Neural cell (in vitro differentiated cells): ENCODE results near the gene TET1. TPM values are rescaled to one million over a fixed set of nuclear protein-coding genes. Genes with fewer than 3 reads are reported as not detected.

ENCODE experiments used
- H2AFZ ChIP-seq: fragments of 200-600, 300-800 bp; sonication (generic), shearing (Covaris generic); 2 replicates; pipeline ENCODE4 v1.6.0; 2014; ENCODE audit warnings: low read depth, mild to moderate bottlenecking, antibody characterized with exemption, low read length, moderate library complexity
- H3F3A ChIP-seq: fragments of 200-600 bp; shearing (Covaris generic); 2 replicates; pipeline ENCODE4 v1.6.1; 2016; ENCODE audit warnings: mild to moderate bottlenecking, moderate library complexity, mixed read lengths, antibody characterized with exemption, low read length; ENCODE audit not compliant: insufficient read depth, poor library complexity, severe bottlenecking
- H3K27ac ChIP-seq: fragments of 200-600, 300-800 bp; sonication (generic), shearing (Covaris generic); 2 replicates; pipeline ENCODE4 v1.5.1; 2014; ENCODE audit warnings: mild to moderate bottlenecking, low read length, moderate library complexity
- H3K27me3 ChIP-seq: fragments of 300-800, 200-600 bp; sonication (generic), shearing (Covaris generic); 2 replicates; pipeline ENCODE4 v1.6.0; 2014; ENCODE audit warnings: mild to moderate bottlenecking, low read depth, low read length, moderate library complexity; ENCODE audit not compliant: insufficient read depth
- H3K36me3 ChIP-seq: fragments of 300-800, 200-600 bp; sonication (generic), shearing (Covaris generic); 2 replicates; pipeline ENCODE4 v1.5.1; 2014; ENCODE audit warnings: mild to moderate bottlenecking, antibody characterized with exemption, low read length, moderate library complexity; ENCODE audit not compliant: insufficient read depth
- H3K4me2 ChIP-seq: fragments of 300-800, 200-600 bp; sonication (generic), shearing (Covaris generic); 2 replicates; pipeline ENCODE4 v1.6.0; 2014; ENCODE audit warnings: mild to moderate bottlenecking, low read length
- H3K4me3 ChIP-seq: fragments of 300-800, 200-600 bp; sonication (generic), shearing (Covaris generic); 2 replicates; pipeline ENCODE4 v1.5.1; 2014; ENCODE audit warnings: mild to moderate bottlenecking, low read length, moderate library complexity
- H3K79me2 ChIP-seq: fragments of 200-600 bp; shearing (Covaris generic); replicated peaks from 2 replicates; pipeline ENCODE4 v1.6.0; 2014; ENCODE audit warnings: mild to moderate bottlenecking, low read length, moderate library complexity; ENCODE audit not compliant: insufficient read depth
- H3K9ac ChIP-seq: fragments of 300-800, 200-600 bp; sonication (generic), shearing (Covaris generic); 2 replicates; pipeline ENCODE4 v1.6.1; 2016; ENCODE audit warnings: mild to moderate bottlenecking, low read length, mixed read lengths
- H3K9me2 ChIP-seq: fragments of 200-600 bp; shearing (Covaris generic); 2 replicates; pipeline ENCODE4 v1.6.1; 2016; ENCODE audit warnings: mild to moderate bottlenecking, low read length, mixed read lengths; ENCODE audit not compliant: insufficient read depth
- H3K9me3 ChIP-seq: fragments of 200-600, 300-800 bp; sonication (generic), shearing (Covaris generic); 2 replicates; pipeline ENCODE4 v1.6.1; 2016; ENCODE audit warnings: mild to moderate bottlenecking, mixed run types, low read length, moderate library complexity, mixed read lengths
- H4K20me1 ChIP-seq: fragments of 200-600 bp; shearing (Covaris generic); 2 replicates; pipeline ENCODE4 v1.6.1; 2016; ENCODE audit warnings: mild to moderate bottlenecking, mixed run types; ENCODE audit not compliant: insufficient read depth
- EP300 ChIP-seq: fragments of 450-650 bp; conservative IDR thresholded peaks from 2 replicates; pipeline ENCODE4 v1.6.1; 2014; ENCODE audit warnings: antibody characterized with exemption, mild to moderate bottlenecking, moderate library complexity; ENCODE audit not compliant: poor library complexity, severe bottlenecking
- EZH2 ChIP-seq: fragments of 200-600, 300-800 bp; shearing (Covaris generic), sonication (generic); IDR thresholded peaks from 2 replicates; pipeline ENCODE4 v1.6.1; 2014; ENCODE audit warnings: antibody characterized with exemption, low read length, borderline replicate concordance, mild to moderate bottlenecking; ENCODE audit not compliant: insufficient read depth, poor library complexity, severe bottlenecking
- MXI1 ChIP-seq: fragments of 450-650 bp; conservative IDR thresholded peaks from 2 replicates; pipeline ENCODE4 v1.6.1; 2014; ENCODE audit warnings: antibody characterized with exemption, mild to moderate bottlenecking; ENCODE audit not compliant: poor library complexity, severe bottlenecking
- POLR2AphosphoS5 ChIP-seq: IDR thresholded peaks from 2 replicates; pipeline ENCODE4 v1.6.1; 2012
- RAD21 ChIP-seq: fragments of 450-650 bp; conservative IDR thresholded peaks from 2 replicates; pipeline ENCODE4 v1.6.1; 2014; ENCODE audit warnings: antibody characterized with exemption, mild to moderate bottlenecking, moderate library complexity
- SMC3 ChIP-seq: fragments of 450-650 bp; conservative IDR thresholded peaks from 2 replicates; pipeline ENCODE4 v1.6.1; 2014; ENCODE audit warnings: antibody characterized with exemption, mild to moderate bottlenecking, moderate library complexity; ENCODE audit not compliant: poor library complexity
- TAF1 ChIP-seq: IDR thresholded peaks from 2 replicates; pipeline ENCODE4 v1.6.1; 2012; ENCODE audit warnings: low read depth
- polyA plus RNA-seq: library from polyadenylated mRNA; depleted of rRNA; stranded (reverse); fragments of >200 nt; gene quantifications from 2 replicates; pipeline ENCODE4 v1.2.3, GENCODE V29; 2014
- TF ChIP-seq, protein P1 (sequence below): fragments of 450-650 bp; IDR thresholded peaks from 2 replicates; pipeline ENCODE4 v1.5.1; 2014; ENCODE audit warnings: antibody characterized with exemption, mild to moderate bottlenecking, moderate library complexity; ENCODE audit not compliant: poor library complexity, severe bottlenecking
- TF ChIP-seq, protein P2 (sequence below): IDR thresholded peaks from 2 replicates; pipeline ENCODE4 v1.6.1; 2012; ENCODE audit warnings: borderline replicate concordance

Gene TET1
- polyA plus RNA-seq, 1 donor from 2014 or later, result 3.6 TPM

DNA sequence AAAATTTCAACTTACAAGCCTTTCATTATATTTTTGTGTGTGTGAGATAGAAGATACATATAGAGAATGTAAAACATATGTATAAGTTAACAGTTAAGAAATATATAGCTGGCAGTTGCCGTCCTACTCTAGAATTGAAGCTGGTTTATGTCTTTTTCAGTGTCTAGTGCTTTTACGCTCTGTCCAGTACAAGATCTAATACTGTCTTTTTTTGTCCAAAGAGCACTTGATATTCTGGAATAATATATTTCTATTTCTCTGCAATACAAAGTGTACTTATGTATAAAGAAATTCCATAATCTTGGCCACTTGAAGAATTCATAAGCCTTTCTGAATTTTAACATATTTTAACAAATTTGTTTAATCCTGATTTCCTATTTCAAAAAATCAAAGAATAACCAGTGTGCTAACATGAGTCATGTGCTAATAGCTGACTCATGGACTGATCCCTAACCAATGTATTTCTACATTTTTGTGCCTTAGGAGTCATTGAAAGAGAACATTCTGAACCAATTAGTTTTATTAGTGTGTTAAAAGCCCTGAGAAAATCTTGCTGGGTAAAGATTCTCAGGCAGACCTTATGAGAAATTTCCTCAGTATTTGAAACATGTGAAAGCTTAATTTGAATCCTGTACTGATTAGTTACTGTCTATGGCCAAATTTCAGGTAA is 87.7 kb downstream of the TET1 start:
- Histone ChIP-seq H3F3A (no peaks in the 10 kb centered on the region), H3K4me3 (no peak overlapping the region), H3K4me2 (no peak overlapping the region), H3K27ac (no peak overlapping the region), H3K79me2 (peaks cover 44% of the 10 kb centered on the region), H3K9me2 (no peaks in the 10 kb centered on the region), H3K9me3 (no peaks in the 10 kb centered on the region), H3K27me3 (no peaks in the 10 kb centered on the region), H3K36me3 (peaks cover 16% of the 10 kb centered on the region), H4K20me1 (no peaks in the 10 kb centered on the region), H2AFZ (no peak overlapping the region), H3K9ac (no peak overlapping the region)
- TF ChIP-seq SMC3, result no peak
- TF ChIP-seq, protein P1, sequence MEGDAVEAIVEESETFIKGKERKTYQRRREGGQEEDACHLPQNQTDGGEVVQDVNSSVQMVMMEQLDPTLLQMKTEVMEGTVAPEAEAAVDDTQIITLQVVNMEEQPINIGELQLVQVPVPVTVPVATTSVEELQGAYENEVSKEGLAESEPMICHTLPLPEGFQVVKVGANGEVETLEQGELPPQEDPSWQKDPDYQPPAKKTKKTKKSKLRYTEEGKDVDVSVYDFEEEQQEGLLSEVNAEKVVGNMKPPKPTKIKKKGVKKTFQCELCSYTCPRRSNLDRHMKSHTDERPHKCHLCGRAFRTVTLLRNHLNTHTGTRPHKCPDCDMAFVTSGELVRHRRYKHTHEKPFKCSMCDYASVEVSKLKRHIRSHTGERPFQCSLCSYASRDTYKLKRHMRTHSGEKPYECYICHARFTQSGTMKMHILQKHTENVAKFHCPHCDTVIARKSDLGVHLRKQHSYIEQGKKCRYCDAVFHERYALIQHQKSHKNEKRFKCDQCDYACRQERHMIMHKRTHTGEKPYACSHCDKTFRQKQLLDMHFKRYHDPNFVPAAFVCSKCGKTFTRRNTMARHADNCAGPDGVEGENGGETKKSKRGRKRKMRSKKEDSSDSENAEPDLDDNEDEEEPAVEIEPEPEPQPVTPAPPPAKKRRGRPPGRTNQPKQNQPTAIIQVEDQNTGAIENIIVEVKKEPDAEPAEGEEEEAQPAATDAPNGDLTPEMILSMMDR, result no peak
- TF ChIP-seq EZH2, result no peak
- TF ChIP-seq MXI1, result no peak
- TF ChIP-seq EP300, result no peak
- TF ChIP-seq RAD21, result no peak
- TF ChIP-seq POLR2AphosphoS5, result no peak
- TF ChIP-seq TAF1, result no peak
- TF ChIP-seq, protein P2, sequence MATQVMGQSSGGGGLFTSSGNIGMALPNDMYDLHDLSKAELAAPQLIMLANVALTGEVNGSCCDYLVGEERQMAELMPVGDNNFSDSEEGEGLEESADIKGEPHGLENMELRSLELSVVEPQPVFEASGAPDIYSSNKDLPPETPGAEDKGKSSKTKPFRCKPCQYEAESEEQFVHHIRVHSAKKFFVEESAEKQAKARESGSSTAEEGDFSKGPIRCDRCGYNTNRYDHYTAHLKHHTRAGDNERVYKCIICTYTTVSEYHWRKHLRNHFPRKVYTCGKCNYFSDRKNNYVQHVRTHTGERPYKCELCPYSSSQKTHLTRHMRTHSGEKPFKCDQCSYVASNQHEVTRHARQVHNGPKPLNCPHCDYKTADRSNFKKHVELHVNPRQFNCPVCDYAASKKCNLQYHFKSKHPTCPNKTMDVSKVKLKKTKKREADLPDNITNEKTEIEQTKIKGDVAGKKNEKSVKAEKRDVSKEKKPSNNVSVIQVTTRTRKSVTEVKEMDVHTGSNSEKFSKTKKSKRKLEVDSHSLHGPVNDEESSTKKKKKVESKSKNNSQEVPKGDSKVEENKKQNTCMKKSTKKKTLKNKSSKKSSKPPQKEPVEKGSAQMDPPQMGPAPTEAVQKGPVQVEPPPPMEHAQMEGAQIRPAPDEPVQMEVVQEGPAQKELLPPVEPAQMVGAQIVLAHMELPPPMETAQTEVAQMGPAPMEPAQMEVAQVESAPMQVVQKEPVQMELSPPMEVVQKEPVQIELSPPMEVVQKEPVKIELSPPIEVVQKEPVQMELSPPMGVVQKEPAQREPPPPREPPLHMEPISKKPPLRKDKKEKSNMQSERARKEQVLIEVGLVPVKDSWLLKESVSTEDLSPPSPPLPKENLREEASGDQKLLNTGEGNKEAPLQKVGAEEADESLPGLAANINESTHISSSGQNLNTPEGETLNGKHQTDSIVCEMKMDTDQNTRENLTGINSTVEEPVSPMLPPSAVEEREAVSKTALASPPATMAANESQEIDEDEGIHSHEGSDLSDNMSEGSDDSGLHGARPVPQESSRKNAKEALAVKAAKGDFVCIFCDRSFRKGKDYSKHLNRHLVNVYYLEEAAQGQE, result no peak

DNA sequence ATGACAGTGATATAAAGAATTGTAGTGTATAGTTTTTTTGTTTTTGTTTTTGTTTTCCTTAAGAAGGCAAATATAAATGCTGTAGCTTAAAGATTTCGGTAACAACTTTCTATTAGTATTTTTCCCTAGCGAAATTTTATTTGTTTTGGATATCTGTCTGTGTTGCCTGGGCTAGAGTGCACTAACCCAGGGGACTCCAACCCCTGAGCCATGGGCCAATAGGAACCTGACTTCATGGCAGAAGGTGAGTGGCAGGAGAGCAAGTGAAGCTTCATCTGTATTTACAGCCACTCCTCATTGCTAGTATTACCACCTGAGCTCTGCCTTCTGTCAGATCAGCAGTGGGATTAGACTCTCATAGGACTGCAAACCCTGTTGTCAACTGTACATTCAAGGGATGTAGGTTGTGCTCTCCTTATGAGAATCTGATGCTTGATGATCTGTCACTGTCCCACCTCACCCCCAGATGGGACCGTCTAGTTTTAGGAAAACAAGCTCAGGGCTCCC is 95.5 kb downstream of the TET1 start:
- H3F3A ChIP-seq, result no peaks in the 10 kb centered on the region
- H4K20me1 ChIP-seq, result no peaks in the 10 kb centered on the region
- H3K36me3 ChIP-seq, result peaks cover 3% of the 10 kb centered on the region
- no peak overlapping the region for H3K4me3 ChIP-seq
- H3K27ac ChIP-seq, result no peak overlapping the region
- H3K4me2 ChIP-seq, result no peak overlapping the region
- no peak overlapping the region for H2AFZ ChIP-seq
- no peak overlapping the region for H3K9ac ChIP-seq
- no peaks in the 10 kb centered on the region for H3K27me3 ChIP-seq
- TF ChIP-seq, protein P1, result no peak
- TF ChIP-seq TAF1, result no peak
- TF ChIP-seq, protein P2, result no peak
- no peak for TF ChIP-seq EP300
- TF ChIP-seq SMC3, result no peak
- no peak for TF ChIP-seq EZH2
- no peak for TF ChIP-seq MXI1
- no peak for TF ChIP-seq POLR2AphosphoS5
- no peak for TF ChIP-seq RAD21
- H3K9me3 ChIP-seq, result no peaks in the 10 kb centered on the region
- no peaks in the 10 kb centered on the region for H3K9me2 ChIP-seq
- H3K79me2 ChIP-seq, result peaks cover 19% of the 10 kb centered on the region
